ACC112 (cell line): Measurements from ENCODE around the gene NID1.
"Not testable (repeated sequence)": the region's sequence is repeated elsewhere in the genome, so short reads cannot be mapped to it uniquely, and the experiment has no call there.

ENCODE experiments used
- H2AFZ ChIP-seq: fragments of 200-600 bp; sonication (generic); one replicate; pipeline ENCODE4 v1.6.0; 2017; ENCODE audit warnings: antibody characterized with exemption, low read length; ENCODE audit not compliant: unreplicated experiment
- H3K27ac ChIP-seq: fragments of 200-600 bp; sonication (generic); 2 replicates; pipeline ENCODE4 v1.5.1; 2014; ENCODE audit warnings: low read depth, mild to moderate bottlenecking, antibody characterized with exemption, low read length, moderate library complexity
- H3K27me3 ChIP-seq: fragments of 200-600 bp; sonication (generic); 2 replicates; pipeline ENCODE4 v1.6.1; 2014; ENCODE audit warnings: mild to moderate bottlenecking, antibody characterized with exemption, low read length, moderate library complexity, mixed read lengths; ENCODE audit not compliant: insufficient read depth
- H3K36me3 ChIP-seq: fragments of 200-600 bp; sonication (generic); 2 replicates; pipeline ENCODE4 v1.6.1; 2016; ENCODE audit warnings: mild to moderate bottlenecking, antibody characterized with exemption, low read length, moderate library complexity, mixed read lengths; ENCODE audit not compliant: insufficient read depth
- H3K4me1 ChIP-seq: fragments of 200-600 bp; sonication (generic); one replicate; pipeline ENCODE4 v1.6.1; 2016; ENCODE audit warnings: low read length, mixed read lengths; ENCODE audit not compliant: insufficient read depth, unreplicated experiment, control insufficient read depth
- H3K4me3 ChIP-seq: fragments of 200-600 bp; sonication (generic); 2 replicates; pipeline ENCODE4 v1.5.1; 2014; ENCODE audit warnings: mild to moderate bottlenecking, low read depth, low read length
- H3K79me2 ChIP-seq: fragments of 200-600 bp; sonication (generic); one replicate; pipeline ENCODE4 v1.6.0; 2016; ENCODE audit warnings: low read length; ENCODE audit not compliant: control insufficient read depth, unreplicated experiment, insufficient read depth

The NID1 gene

GRCh38 chr1:235935235-235936225, 129.4 kb downstream of the NID1 start:
- H3K27ac ChIP-seq: no peak overlapping the region
- no peaks in the 10 kb centered on the region for H3K4me1 ChIP-seq
- no peaks in the 10 kb centered on the region for H3K79me2 ChIP-seq
- no peak overlapping the region for H3K4me3 ChIP-seq
- H3K27me3 ChIP-seq: no peaks in the 10 kb centered on the region
- no peak overlapping the region for H2AFZ ChIP-seq
- H3K36me3 ChIP-seq: no peaks in the 10 kb centered on the region

GRCh38 chr1:235933766-235934116, 131.1 kb downstream of the NID1 start:
- H2AFZ ChIP-seq: no peak overlapping the region
- no peak overlapping the region for H3K4me3 ChIP-seq
- no peaks in the 10 kb centered on the region for H3K79me2 ChIP-seq
- no peaks in the 10 kb centered on the region for H3K4me1 ChIP-seq
- no peak overlapping the region for H3K27ac ChIP-seq
- no peaks in the 10 kb centered on the region for H3K36me3 ChIP-seq
- H3K27me3 ChIP-seq: no peaks in the 10 kb centered on the region

- H3K79me2 ChIP-seq: no peaks in the 10 kb centered on the region
- no peaks in the 10 kb centered on the region for H3K4me1 ChIP-seq
These were observed 131.7 kb downstream of the NID1 start for GRCh38 chr1:235933017-235933765.

GRCh38 chr1:235932090-235932510, 132.8 kb downstream of the NID1 start:
- Histone ChIP-seq H2AFZ (no peak overlapping the region), H3K4me1 (no peaks in the 10 kb centered on the region)

More at GRCh38 chr1:235933017-235933765, 131.7 kb downstream of the NID1 start:
- Histone ChIP-seq H3K27me3 (no peaks in the 10 kb centered on the region), H2AFZ (no peak overlapping the region), H3K27ac (no peak overlapping the region), H3K36me3 (no peaks in the 10 kb centered on the region), H3K4me3 (no peak overlapping the region)

GRCh38 chr1:235931171-235931738, 133.6 kb downstream of the NID1 start:
- Histone ChIP-seq H3K79me2 (no peaks in the 10 kb centered on the region), H2AFZ (no peak overlapping the region), H3K36me3 (no peaks in the 10 kb centered on the region), H3K27ac (no peak overlapping the region), H3K27me3 (no peaks in the 10 kb centered on the region), H3K4me1 (no peaks in the 10 kb centered on the region), H3K4me3 (no peak overlapping the region)

More at GRCh38 chr1:235932090-235932510, 132.8 kb downstream of the NID1 start:
- Histone ChIP-seq H3K27ac (no peak overlapping the region), H3K79me2 (no peaks in the 10 kb centered on the region), H3K4me3 (no peak overlapping the region), H3K27me3 (no peaks in the 10 kb centered on the region), H3K36me3 (no peaks in the 10 kb centered on the region)

GRCh38 chr1:235930543-235930942, 134.3 kb downstream of the NID1 start:
- Histone ChIP-seq H3K4me1 (no peaks in the 10 kb centered on the region), H3K79me2 (no peaks in the 10 kb centered on the region), H3K4me3 (no peak overlapping the region), H3K27me3 (no peaks in the 10 kb centered on the region), H3K36me3 (no peaks in the 10 kb centered on the region), H3K27ac (no peak overlapping the region), H2AFZ (no peak overlapping the region)

GRCh38 chr1:235929216-235929615, 135.7 kb downstream of the NID1 start:
- no peaks in the 10 kb centered on the region for H3K36me3 ChIP-seq
- H3K4me3 ChIP-seq: no peak overlapping the region
- no peaks in the 10 kb centered on the region for H3K27me3 ChIP-seq
- H3K79me2 ChIP-seq: no peaks in the 10 kb centered on the region
- H3K4me1 ChIP-seq: no peaks in the 10 kb centered on the region
- H2AFZ ChIP-seq: no peak overlapping the region
- no peak overlapping the region for H3K27ac ChIP-seq

- Histone ChIP-seq H3K36me3 (no peaks in the 10 kb centered on the region), H3K4me3 (no peak overlapping the region), H3K4me1 (peaks cover 7% of the 10 kb centered on the region), H3K27ac (no peak overlapping the region), H2AFZ (no peak overlapping the region), H3K79me2 (no peaks in the 10 kb centered on the region), H3K27me3 (no peaks in the 10 kb centered on the region)
These were observed 136.7 kb downstream of the NID1 start for GRCh38 chr1:235928197-235928596.

GRCh38 chr1:235927551-235927950, 137.3 kb downstream of the NID1 start:
- not testable (repeated sequence) for H2AFZ ChIP-seq, H3K36me3 ChIP-seq, H3K4me3 ChIP-seq, H3K4me1 ChIP-seq, H3K27me3 ChIP-seq, H3K79me2 ChIP-seq, H3K27ac ChIP-seq
